Measurements from ENCODE around the gene ASB4.

- no peak for TF ChIP-seq CTCF (IDR thresholded peaks at IDR 0.05; ENCODE audit: low read depth, low read length, poor library complexity, severe bottlenecking)
- no peak for TF ChIP-seq EZH2phosphoT487 (IDR thresholded peaks at IDR 0.05; ENCODE audit: borderline replicate concordance, low read length)
These were observed 84.0 kb downstream of the ASB4 start for GRCh38 chr7:95569720-95570119.

Measured in DOHH2 (cell line).